ENCODE results near the gene AVPR2.

GRCh38 chrX:153865321-153865580 is 39.2 kb upstream of the AVPR2 start:
- no peak for TF ChIP-seq CTCF (IDR thresholded peaks at IDR 0.05)
- no peak for TF ChIP-seq POLR2AphosphoS5 (IDR thresholded peaks at IDR 0.05)
- no peak for TF ChIP-seq POLR2A (IDR thresholded peaks at IDR 0.05)
